Right lobe of liver (tissue), 6 donors: ENCODE data around the gene PPA1. TPM values are rescaled to one million over a fixed set of nuclear protein-coding genes. Genes with fewer than 3 reads are reported as not detected.

Experiments used
- ATAC-seq, 4 donors: fragments of 200-7000 bp; cut with Tn5 transposase; one replicate each; pipeline ENCODE4 v1.9.1; 2020; ENCODE audit warnings: mild to moderate bottlenecking in 4 of 4, moderate library complexity in 4 of 4
- DNase-seq, 3 donors: peaks; one replicate each; pipeline ENCODE4 v3.0.0-alpha.2; 2020
- H3K27ac ChIP-seq, 3 donors: fragments of 200-600 bp; one replicate each; pipeline ENCODE4 v1.8.0; 2022
- H3K27me3 ChIP-seq, 2 donors: fragments of 200-600 bp; one replicate each; pipeline ENCODE4 v1.8.0; 2022
- H3K36me3 ChIP-seq, 4 donors: fragments of 200-600 bp; sonication (generic) in 1 of 4; one replicate each; pipeline versions ENCODE4 v1.5.1 to v1.8.0; 2017 to 2022; ENCODE audit warnings: control low read depth in 1 of 4
- H3K4me1 ChIP-seq, 4 donors: fragments of 200-600 bp; sonication (generic) in 1 of 4; one replicate each; pipeline versions ENCODE4 v1.5.1 to v1.8.0; 2017 to 2022; ENCODE audit warnings: control low read depth in 1 of 4
- H3K4me3 ChIP-seq, 3 donors: fragments of 200-600 bp; one replicate each; pipeline ENCODE4 v1.8.0; 2022
- H3K9me3 ChIP-seq, 4 donors: fragments of 200-600 bp; sonication (generic) in 1 of 4; one replicate each; pipeline versions ENCODE4 v1.5.1 to v1.8.0; 2017 to 2022; ENCODE audit warnings: control low read depth in 1 of 4
- CTCF ChIP-seq, 4 donors: fragments of 200-600 bp in 3 of 4; fragments of 450-650 bp in 1 of 4; IDR thresholded peaks; one replicate each; pipeline versions ENCODE4 v1.5.1 to v1.8.0; 2016 to 2022; ENCODE audit warnings: antibody characterized with exemption in 4 of 4, mild to moderate bottlenecking in 2 of 4
- POLR2A ChIP-seq: fragments of 450-650 bp; IDR thresholded peaks from one replicate; pipeline ENCODE4 v1.6.1; 2017; ENCODE audit warnings: antibody characterized with exemption, mild to moderate bottlenecking
- WGBS: methylation state at CpG from one replicate; pipeline ENCODE4 v1.1.6; 2018; ENCODE audit warnings: low coverage, low lambda C conversion rate; ENCODE audit not compliant: insufficient coverage; ENCODE audit errors: missing lambda C conversion rate; 5-methylcytosine and 5-hydroxymethylcytosine counted together
- intact Hi-C, 2 donors: fragments of 100-400 bp; cut with DNase I; formaldehyde crosslinking; loops; one replicate each; pipeline versions ENCODE4 v1.11.2 to v1.14.1; 2022
- total RNA-seq, 6 experiments: library from RNA; depleted of rRNA in 2 of 6; stranded (reverse); fragments of >200 nt in 2 of 6; fragmentation: NEBNext Ultra II Directional in 3 of 6; extraction: Animal tissue kit (Norgen Biotek cat#: 25700) in 3 of 6; gene quantifications; one replicate each; pipeline versions ENCODE4 v1.1.0 to v1.2.4, GENCODE V29; 2016 to 2023
- donor health status: DM: no; HTN: yes; CAD: no.
- donor health status: DM: no; HTN: no; CAD: no.
- donor health status: DM: no; HTN: no; CAD: no.
- donor health status: DM: no; HTN: yes; CAD: no.
- donor health status: DM: no; HTN: yes; CAD: no.

Gene PPA1
- total RNA-seq, 6 experiments from 2014 or later = 64.8 to 133 (median 95.7) TPM

GRCh38 chr10:70164163-70164562 is 69.1 kb downstream of the PPA1 start:
- Histone ChIP-seq H3K4me1 (peaks cover 0 to 12% (median 0%) of the 10 kb centered on the region in 4 donors), H3K27ac (no peak overlapping the region)

GRCh38 chr10:70163448-70163847 is 69.8 kb downstream of the PPA1 start:
- intact Hi-C loops = no loop called here
- Histone ChIP-seq H3K36me3 (peaks cover 3 to 34% (median 5%) of the 10 kb centered on the region in 4 donors), H3K4me3 (no peak overlapping the region), H3K9me3 (no peaks in the 10 kb centered on the region), H3K27ac (no peak overlapping the region), H3K4me1 (peaks cover 0 to 7% (median 0%) of the 10 kb centered on the region in 4 donors), H3K27me3 (no peaks in the 10 kb centered on the region)
- ATAC-seq (no peak), DNase-seq (no peak)
- no peak for TF ChIP-seq CTCF (IDR thresholded peaks at IDR 0.05)
- no peak for TF ChIP-seq POLR2A
- 96% methylated on average over 3 of the region's 4 CpGs for WGBS

More at GRCh38 chr10:70164163-70164562, 69.1 kb downstream of the PPA1 start:
- ATAC-seq = no peak
- no peak overlapping the region for H3K4me3 ChIP-seq
- no peak for DNase-seq
- TF ChIP-seq POLR2A = no peak
- TF ChIP-seq CTCF (IDR thresholded peaks at IDR 0.05) = no peak
- 32% methylated on average over 3 of the region's 3 CpGs for WGBS
- no peaks in the 10 kb centered on the region for H3K27me3 ChIP-seq
- intact Hi-C loops = no loop called here
- no peaks in the 10 kb centered on the region for H3K9me3 ChIP-seq
- H3K36me3 ChIP-seq = peaks cover 3 to 27% (median 5%) of the 10 kb centered on the region in 4 donors

- TF ChIP-seq CTCF (IDR thresholded peaks at IDR 0.05) = no peak
- TF ChIP-seq POLR2A = no peak
- ATAC-seq (peak in 3 of 4 donors; percentile 28 to 38 (median 36)), DNase-seq (no peak)
- Histone ChIP-seq H3K27ac (no peak overlapping the region), H3K27me3 (no peaks in the 10 kb centered on the region), H3K4me1 (peaks cover 0 to 4% (median 0%) of the 10 kb centered on the region in 4 donors), H3K9me3 (no peaks in the 10 kb centered on the region), H3K36me3 (peaks cover 3 to 38% (median 5%) of the 10 kb centered on the region in 4 donors), H3K4me3 (no peak overlapping the region)
- intact Hi-C loops = no loop called here
- WGBS = 25% methylated on average over 1 of the region's 1 CpG
Measured at GRCh38 chr10:70162892-70163201, 70.4 kb downstream of the PPA1 start.

GRCh38 chr10:70162151-70162891 is 70.9 kb downstream of the PPA1 start:
- no peak overlapping the region for H3K4me3 ChIP-seq
- H3K4me1 ChIP-seq = peaks cover 0 to 4% (median 0%) of the 10 kb centered on the region in 4 donors
- intact Hi-C loops = no loop called here
- WGBS = 87% methylated on average over 2 of the region's 2 CpGs
- H3K9me3 ChIP-seq = no peaks in the 10 kb centered on the region
- H3K27me3 ChIP-seq = no peaks in the 10 kb centered on the region
- no peak overlapping the region for H3K27ac ChIP-seq
- DNase-seq (no peak), ATAC-seq (no peak)
- TF ChIP-seq CTCF (IDR thresholded peaks at IDR 0.05) (no peak), POLR2A (no peak)
- peaks cover 3 to 38% (median 5%) of the 10 kb centered on the region in 4 donors for H3K36me3 ChIP-seq
